Aorta (tissue), 5 donors: ENCODE data around the gene DDX4. TPM values are rescaled to one million over a fixed set of nuclear protein-coding genes. Genes with fewer than 3 reads are reported as not detected.
"Not testable (repeated sequence)": the region's sequence is repeated elsewhere in the genome, so short reads cannot be mapped to it uniquely, and the experiment has no call there.

ENCODE experiments used
- ATAC-seq: fragments of 200-7000 bp; cut with Tn5 transposase; one replicate; pipeline ENCODE4 v1.9.1; 2022; ENCODE audit warnings: moderate library complexity; ENCODE audit not compliant: low FRiP score
- DNase-seq, 2 donors: peaks; one replicate each; pipeline ENCODE4 v3.0.0-alpha.2; 2020
- H3K27ac ChIP-seq, 2 donors: one replicate each; pipeline ENCODE4 v1.5.1; 2013; ENCODE audit warnings: low read length in 2 of 2, mild to moderate bottlenecking in 2 of 2, moderate library complexity in 2 of 2, control low read depth in 1 of 2, inconsistent platforms in 1 of 2, low read depth in 1 of 2
- H3K27me3 ChIP-seq, 2 donors: one replicate each; pipeline ENCODE4 v1.6.1; 2013; ENCODE audit warnings: control low read depth in 1 of 2, low read length in 1 of 2, mild to moderate bottlenecking in 1 of 2, moderate library complexity in 1 of 2; ENCODE audit not compliant: insufficient read depth in 2 of 2, control insufficient read depth in 1 of 2
- H3K36me3 ChIP-seq, 2 donors: one replicate each; pipeline ENCODE4 v1.6.1; 2013; ENCODE audit warnings: control low read depth in 1 of 2, low read length in 1 of 2, mild to moderate bottlenecking in 1 of 2; ENCODE audit not compliant: insufficient read depth in 2 of 2, control insufficient read depth in 1 of 2
- H3K4me1 ChIP-seq, 2 donors: one replicate each; pipeline ENCODE4 v1.6.1; 2013; ENCODE audit warnings: low read length in 2 of 2, control low read depth in 1 of 2, mild to moderate bottlenecking in 1 of 2, moderate library complexity in 1 of 2; ENCODE audit not compliant: insufficient read depth in 2 of 2, control insufficient read depth in 1 of 2
- H3K4me3 ChIP-seq, 2 donors: one replicate each; pipeline ENCODE4 v1.5.1; 2013; ENCODE audit warnings: low read length in 2 of 2, control low read depth in 1 of 2, mild to moderate bottlenecking in 1 of 2
- H3K9me3 ChIP-seq: one replicate; pipeline ENCODE4 v1.6.1; 2013; ENCODE audit warnings: mild to moderate bottlenecking, low read length; ENCODE audit not compliant: control insufficient read depth
- WGBS, 2 donors: extraction: QIAGEN DNeasy Blood & Tissue Kit; methylation state at CpG; one replicate each; pipeline ENCODE4 v1.1.7; 2013; 5-methylcytosine and 5-hydroxymethylcytosine counted together
- intact Hi-C, 2 donors: fragments of 100-400 bp; cut with DNase I; formaldehyde crosslinking; loops; one replicate each; pipeline versions ENCODE4 v1.14.2 to v1.15.0; 2022
- polyA plus RNA-seq, 2 donors: library from polyadenylated mRNA; stranded (reverse); fragments of 200-250 nt; gene quantifications; one replicate each; pipeline ENCODE4 v1.2.3, GENCODE V29; 2013
- total RNA-seq, 2 donors: library from RNA; stranded (reverse); fragmentation: NEBNext Ultra II Directional; extraction: Animal tissue kit (Norgen Biotek cat#: 25700); gene quantifications; one replicate each; pipeline ENCODE4 v1.2.1, GENCODE V29; 2021
- donor health status: healthy with polysubstance abuse.
- donor health status: Bipolar disorder and iron deficiency.
- donor health status: DM: no; HTN: no; CAD: no.
- donor health status: DM: no; HTN: no; CAD: no.
- donor health status: DM: yes; HTN: yes; CAD: no.

DDX4 gene
- total and polyA plus RNA-seq, 4 donors, result not detected

GRCh38 chr5:55771175-55771655, 33.4 kb downstream of the DDX4 start:
- no peak overlapping the region for H3K27ac ChIP-seq
- WGBS, 2 donors, result 67 to 72% methylated on average over 2 of the region's 2 CpGs

DNA sequence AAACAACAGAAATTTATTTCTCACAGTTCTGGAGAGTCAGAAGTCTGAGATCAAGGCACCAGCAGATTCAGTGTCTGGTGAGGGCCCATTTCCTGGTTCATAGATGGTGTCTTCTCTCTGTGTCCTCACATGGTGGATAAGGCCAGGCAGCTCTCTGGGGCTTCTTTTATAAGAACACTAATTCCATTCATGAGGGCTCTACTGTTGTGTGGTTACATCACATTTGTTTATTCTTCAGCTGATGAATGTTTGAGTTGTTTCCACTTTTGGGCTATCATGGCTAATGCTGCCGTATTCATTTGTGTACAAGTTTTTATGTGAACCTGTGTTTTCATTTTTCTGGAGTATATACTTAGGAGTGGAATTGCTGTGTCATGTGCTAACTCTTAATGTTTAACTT, 35.2 kb downstream of the DDX4 start:
- H3K27me3 ChIP-seq, result no peaks in the 10 kb centered on the region
- 97 to 98% methylated on average over 1 of the region's 1 CpG for WGBS, 2 donors
- H3K27ac ChIP-seq, result no peak overlapping the region
- ATAC-seq (no peak), DNase-seq (no peak)
- no peaks in the 10 kb centered on the region for H3K9me3 ChIP-seq
- intact Hi-C loops, result no loop called here
- no peaks in the 10 kb centered on the region for H3K36me3 ChIP-seq
- no peaks in the 10 kb centered on the region for H3K4me1 ChIP-seq
- no peak overlapping the region for H3K4me3 ChIP-seq

More at GRCh38 chr5:55771175-55771655, 33.4 kb downstream of the DDX4 start:
- DNase-seq, result no peak
- Histone ChIP-seq H3K9me3 (no peaks in the 10 kb centered on the region), H3K4me3 (no peak overlapping the region), H3K36me3 (no peaks in the 10 kb centered on the region), H3K27me3 (no peaks in the 10 kb centered on the region), H3K4me1 (no peaks in the 10 kb centered on the region)
- no peak for ATAC-seq
- intact Hi-C loops, result no loop called here

DNA sequence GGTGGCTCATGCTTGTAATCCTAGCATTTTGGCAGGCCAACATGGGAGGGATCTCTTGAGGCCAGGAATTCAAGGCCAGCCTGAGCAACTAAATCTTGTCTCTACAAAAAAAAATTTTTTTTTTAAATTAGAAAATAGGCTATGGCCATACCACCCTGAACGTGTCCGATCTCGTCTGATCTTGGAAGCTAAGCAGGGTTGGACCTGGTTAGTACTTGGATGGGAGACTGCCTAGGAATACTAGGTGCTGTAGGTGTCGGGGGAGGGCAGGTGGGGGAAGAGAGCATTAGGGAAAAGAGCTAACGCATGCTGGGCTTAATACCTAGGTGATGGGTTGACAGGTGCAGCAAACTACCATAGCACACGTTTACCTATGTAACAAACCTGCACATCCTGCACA, 39.5 kb downstream of the DDX4 start:
- 94% methylated on average over 6 of the region's 6 CpGs for WGBS, 2 donors
- intact Hi-C loops, result no loop called here
- ATAC-seq, result no peak
- Histone ChIP-seq H3K4me1 (no peaks in the 10 kb centered on the region), H3K27me3 (no peaks in the 10 kb centered on the region), H3K4me3 (no peak overlapping the region), H3K36me3 (no peaks in the 10 kb centered on the region), H3K9me3 (no peaks in the 10 kb centered on the region), H3K27ac (no peak overlapping the region)
- DNase-seq, result no peak

DNA sequence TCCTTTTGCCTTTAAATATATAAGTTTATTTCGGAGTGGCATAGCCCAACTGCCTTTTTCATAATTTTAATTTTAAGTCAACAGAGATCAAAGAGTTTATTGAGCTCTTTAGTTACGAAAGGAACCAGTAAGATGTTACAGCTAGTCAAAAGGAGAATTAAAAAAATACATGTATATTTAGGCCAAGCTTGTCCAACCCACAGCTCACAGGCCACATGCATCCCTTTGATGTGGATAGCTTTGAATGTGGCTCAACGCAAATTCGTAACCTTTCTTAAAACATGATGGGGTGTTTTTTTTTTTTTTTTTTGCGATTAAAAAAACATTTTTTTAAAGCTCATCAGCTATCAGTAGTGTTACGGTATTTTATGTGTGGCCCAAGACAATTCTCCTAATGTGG, 63.1 kb downstream of the DDX4 start:
- no peak for DNase-seq
- Histone ChIP-seq H3K9me3 (no peaks in the 10 kb centered on the region), H3K27ac (no peak overlapping the region), H3K27me3 (no peaks in the 10 kb centered on the region), H3K4me3 (no peak overlapping the region), H3K4me1 (no peaks in the 10 kb centered on the region), H3K36me3 (no peaks in the 10 kb centered on the region)
- ATAC-seq, result no peak
- intact Hi-C loops, result no loop called here
- WGBS, 2 donors, result 96 to 97% methylated on average over 6 of the region's 6 CpGs

GRCh38 chr5:55808814-55809213, 71.0 kb downstream of the DDX4 start:
- intact Hi-C loops, ATAC-seq, H3K4me1 ChIP-seq, DNase-seq, H3K27ac ChIP-seq, H3K4me3 ChIP-seq, H3K9me3 ChIP-seq, H3K36me3 ChIP-seq, H3K27me3 ChIP-seq: not testable (repeated sequence)
- 90 to 91% methylated on average over 7 of the region's 7 CpGs for WGBS, 2 donors

- H3K4me1 ChIP-seq, H3K36me3 ChIP-seq, H3K27me3 ChIP-seq, H3K4me3 ChIP-seq, intact Hi-C loops, H3K9me3 ChIP-seq, H3K27ac ChIP-seq, DNase-seq, ATAC-seq: not testable (repeated sequence)
- 82 to 90% methylated on average over 4 of the region's 4 CpGs for WGBS, 2 donors
Measured at GRCh38 chr5:55815939-55816338, 78.1 kb downstream of the DDX4 start.

- no peak overlapping the region for H3K27ac ChIP-seq
- peaks cover 0 to 1% of the 10 kb centered on the region in 2 donors for H3K27me3 ChIP-seq
- DNase-seq (no peak), ATAC-seq (no peak)
- no peaks in the 10 kb centered on the region for H3K9me3 ChIP-seq
- H3K4me3 ChIP-seq, result no peak overlapping the region
- no peaks in the 10 kb centered on the region for H3K36me3 ChIP-seq
- intact Hi-C loops, result no loop called here
- H3K4me1 ChIP-seq, result no peaks in the 10 kb centered on the region
Measured at GRCh38 chr5:55816342-55816741, 78.5 kb downstream of the DDX4 start.

- no peaks in the 10 kb centered on the region for H3K4me1 ChIP-seq
- H3K27me3 ChIP-seq, result peaks cover 0 to 1% of the 10 kb centered on the region in 2 donors
- WGBS, 2 donors, result 77 to 83% methylated on average over 2 of the region's 2 CpGs
- no peak overlapping the region for H3K27ac ChIP-seq
- H3K9me3 ChIP-seq, result no peaks in the 10 kb centered on the region
- DNase-seq, result no peak
- no peak for ATAC-seq
- intact Hi-C loops, result no loop called here
- no peaks in the 10 kb centered on the region for H3K36me3 ChIP-seq
- no peak overlapping the region for H3K4me3 ChIP-seq
Measured at GRCh38 chr5:55817030-55817429, 79.2 kb downstream of the DDX4 start.

- Histone ChIP-seq H3K27ac (no peak overlapping the region), H3K4me1 (no peaks in the 10 kb centered on the region), H3K9me3 (no peaks in the 10 kb centered on the region), H3K36me3 (no peaks in the 10 kb centered on the region), H3K27me3 (peaks cover 0 to 1% of the 10 kb centered on the region in 2 donors), H3K4me3 (no peak overlapping the region)
- ATAC-seq (no peak), DNase-seq (no peak)
- WGBS, 2 donors, result 72% methylated on average over 6 of the region's 6 CpGs
- intact Hi-C loops, result no loop called here
Measured at GRCh38 chr5:55820488-55820887, 82.6 kb downstream of the DDX4 start.
